ENCODE data around the gene CPVL. TPM values are rescaled to one million over a fixed set of nuclear protein-coding genes. Genes with fewer than 3 reads are reported as not detected.

CPVL gene
- total RNA-seq, 1 donor from 2014 or later: 25.9 TPM

GRCh38 chr7:29090836-29091601 lies 55.3 kb downstream of the CPVL start:
- no peak overlapping the region for H3K4me3 ChIP-seq (ENCODE audit: low read depth, low read length)
- DNase-seq (ENCODE audit: low read depth): no peak
- no peaks in the 10 kb centered on the region for H3K27me3 ChIP-seq (ENCODE audit: control insufficient read depth, insufficient read depth, low read length)
- no peak for TF ChIP-seq CTCF (IDR thresholded peaks at IDR 0.05; ENCODE audit: insufficient read depth, low read length, poor library complexity, severe bottlenecking)
- H3K36me3 ChIP-seq (ENCODE audit: control insufficient read depth, insufficient read depth, low read length): peaks cover 1% of the 10 kb centered on the region

GRCh38 chr7:29090151-29090805 lies 56.1 kb downstream of the CPVL start:
- Histone ChIP-seq H3K4me3 (ENCODE audit: low read depth, low read length) (no peak overlapping the region), H3K36me3 (ENCODE audit: control insufficient read depth, insufficient read depth, low read length) (peaks cover 1% of the 10 kb centered on the region), H3K27me3 (ENCODE audit: control insufficient read depth, insufficient read depth, low read length) (no peaks in the 10 kb centered on the region)
- no peak for TF ChIP-seq CTCF (IDR thresholded peaks at IDR 0.05; ENCODE audit: insufficient read depth, low read length, poor library complexity, severe bottlenecking)
- DNase-seq (ENCODE audit: low read depth): no peak

- Histone ChIP-seq H3K4me3 (ENCODE audit: low read depth, low read length) (no peak overlapping the region), H3K36me3 (ENCODE audit: control insufficient read depth, insufficient read depth, low read length) (peaks cover 1% of the 10 kb centered on the region), H3K27me3 (ENCODE audit: control insufficient read depth, insufficient read depth, low read length) (no peaks in the 10 kb centered on the region)
- DNase-seq (ENCODE audit: low read depth): no peak
- TF ChIP-seq CTCF (IDR thresholded peaks at IDR 0.05; ENCODE audit: insufficient read depth, low read length, poor library complexity, severe bottlenecking): no peak
These were observed 58.5 kb downstream of the CPVL start for GRCh38 chr7:29087840-29088170.

DNA sequence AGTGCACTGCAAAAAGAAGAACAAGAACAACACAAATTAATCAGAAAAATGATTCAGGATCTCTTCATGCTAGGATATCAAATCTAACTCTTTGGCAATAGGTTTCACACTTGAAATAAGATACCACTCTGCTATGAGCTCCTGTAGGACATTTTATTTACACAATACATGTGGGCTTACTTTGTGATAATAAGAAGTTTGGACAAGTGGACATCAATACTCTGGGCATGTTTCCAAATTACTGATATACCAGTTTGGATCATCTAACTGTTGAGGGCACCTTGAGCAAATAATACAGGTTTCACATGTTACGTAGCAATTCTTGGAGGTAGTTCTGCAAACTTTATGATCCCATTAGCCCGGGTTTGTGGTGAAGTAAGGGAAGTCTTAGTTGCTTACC lies 59.8 kb downstream of the CPVL start:
- H3K4me3 ChIP-seq (ENCODE audit: low read depth, low read length): no peak overlapping the region
- no peaks in the 10 kb centered on the region for H3K27me3 ChIP-seq (ENCODE audit: control insufficient read depth, insufficient read depth, low read length)
- no peak for DNase-seq (ENCODE audit: low read depth)
- TF ChIP-seq CTCF (IDR thresholded peaks at IDR 0.05; ENCODE audit: insufficient read depth, low read length, poor library complexity, severe bottlenecking): no peak
- H3K36me3 ChIP-seq (ENCODE audit: control insufficient read depth, insufficient read depth, low read length): no peaks in the 10 kb centered on the region

- DNase-seq (ENCODE audit: low read depth): no peak
- no peak for TF ChIP-seq CTCF (IDR thresholded peaks at IDR 0.05; ENCODE audit: insufficient read depth, low read length, poor library complexity, severe bottlenecking)
- no peaks in the 10 kb centered on the region for H3K27me3 ChIP-seq (ENCODE audit: control insufficient read depth, insufficient read depth, low read length)
- no peaks in the 10 kb centered on the region for H3K36me3 ChIP-seq (ENCODE audit: control insufficient read depth, insufficient read depth, low read length)
- no peak overlapping the region for H3K4me3 ChIP-seq (ENCODE audit: low read depth, low read length)
These were observed 61.5 kb downstream of the CPVL start for GRCh38 chr7:29084832-29085231.

All from kidney epithelial cell (primary cell).